ENCODE results near the gene PLXDC1.

DNA sequence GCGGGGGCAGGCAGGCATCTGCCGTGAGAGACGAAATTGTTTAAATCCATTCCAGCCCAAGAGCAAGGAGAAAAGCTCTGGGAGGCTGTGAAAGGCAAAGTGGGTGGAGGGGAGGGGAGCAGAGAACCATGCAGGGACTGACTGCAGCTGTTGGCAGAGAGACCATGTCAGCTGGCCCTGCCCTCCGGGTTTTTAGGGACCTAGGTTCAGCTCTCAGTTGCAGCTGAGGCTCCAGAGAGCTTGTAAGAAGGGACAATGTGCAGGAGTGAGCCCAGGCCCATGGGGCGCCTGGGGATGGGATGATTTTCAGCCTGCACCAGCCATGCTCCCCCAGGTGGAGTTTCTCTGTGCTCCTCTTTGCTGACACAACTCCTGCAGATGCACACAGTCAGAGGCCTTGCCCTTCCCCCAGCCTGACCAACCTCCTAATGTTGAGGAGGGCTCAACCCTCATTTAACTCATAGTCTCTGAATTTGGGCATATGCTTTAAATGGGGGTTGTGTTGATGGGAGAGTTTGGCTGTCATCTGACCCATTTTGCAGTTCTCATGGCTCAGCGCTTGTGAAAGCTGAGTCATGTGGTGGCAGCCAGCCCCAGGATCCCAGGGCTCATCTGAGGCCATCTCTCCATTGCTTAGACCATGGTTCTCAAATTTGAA, 70.9 kb downstream of the PLXDC1 start:
- TF ChIP-seq, protein P1, sequence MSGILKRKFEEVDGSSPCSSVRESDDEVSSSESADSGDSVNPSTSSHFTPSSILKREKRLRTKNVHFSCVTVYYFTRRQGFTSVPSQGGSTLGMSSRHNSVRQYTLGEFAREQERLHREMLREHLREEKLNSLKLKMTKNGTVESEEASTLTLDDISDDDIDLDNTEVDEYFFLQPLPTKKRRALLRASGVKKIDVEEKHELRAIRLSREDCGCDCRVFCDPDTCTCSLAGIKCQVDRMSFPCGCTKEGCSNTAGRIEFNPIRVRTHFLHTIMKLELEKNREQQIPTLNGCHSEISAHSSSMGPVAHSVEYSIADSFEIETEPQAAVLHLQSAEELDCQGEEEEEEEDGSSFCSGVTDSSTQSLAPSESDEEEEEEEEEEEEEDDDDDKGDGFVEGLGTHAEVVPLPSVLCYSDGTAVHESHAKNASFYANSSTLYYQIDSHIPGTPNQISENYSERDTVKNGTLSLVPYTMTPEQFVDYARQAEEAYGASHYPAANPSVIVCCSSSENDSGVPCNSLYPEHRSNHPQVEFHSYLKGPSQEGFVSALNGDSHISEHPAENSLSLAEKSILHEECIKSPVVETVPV (CRISPR knock-in tag; IDR thresholded peaks at IDR 0.05): no peak
- TF ChIP-seq, protein P2, sequence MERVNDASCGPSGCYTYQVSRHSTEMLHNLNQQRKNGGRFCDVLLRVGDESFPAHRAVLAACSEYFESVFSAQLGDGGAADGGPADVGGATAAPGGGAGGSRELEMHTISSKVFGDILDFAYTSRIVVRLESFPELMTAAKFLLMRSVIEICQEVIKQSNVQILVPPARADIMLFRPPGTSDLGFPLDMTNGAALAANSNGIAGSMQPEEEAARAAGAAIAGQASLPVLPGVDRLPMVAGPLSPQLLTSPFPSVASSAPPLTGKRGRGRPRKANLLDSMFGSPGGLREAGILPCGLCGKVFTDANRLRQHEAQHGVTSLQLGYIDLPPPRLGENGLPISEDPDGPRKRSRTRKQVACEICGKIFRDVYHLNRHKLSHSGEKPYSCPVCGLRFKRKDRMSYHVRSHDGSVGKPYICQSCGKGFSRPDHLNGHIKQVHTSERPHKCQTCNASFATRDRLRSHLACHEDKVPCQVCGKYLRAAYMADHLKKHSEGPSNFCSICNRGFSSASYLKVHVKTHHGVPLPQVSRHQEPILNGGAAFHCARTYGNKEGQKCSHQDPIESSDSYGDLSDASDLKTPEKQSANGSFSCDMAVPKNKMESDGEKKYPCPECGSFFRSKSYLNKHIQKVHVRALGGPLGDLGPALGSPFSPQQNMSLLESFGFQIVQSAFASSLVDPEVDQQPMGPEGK (CRISPR knock-in tag; IDR thresholded peaks at IDR 0.05; ENCODE audit: borderline replicate concordance): no peak
- no peak for TF ChIP-seq ZNF565 (CRISPR knock-in tag; conservative IDR thresholded peaks at IDR 0.05; ENCODE audit: low read depth)
- TF ChIP-seq TCF4 (CRISPR knock-in tag; IDR thresholded peaks at IDR 0.05; ENCODE audit: borderline replicate concordance): no peak
- TF ChIP-seq, protein P3, sequence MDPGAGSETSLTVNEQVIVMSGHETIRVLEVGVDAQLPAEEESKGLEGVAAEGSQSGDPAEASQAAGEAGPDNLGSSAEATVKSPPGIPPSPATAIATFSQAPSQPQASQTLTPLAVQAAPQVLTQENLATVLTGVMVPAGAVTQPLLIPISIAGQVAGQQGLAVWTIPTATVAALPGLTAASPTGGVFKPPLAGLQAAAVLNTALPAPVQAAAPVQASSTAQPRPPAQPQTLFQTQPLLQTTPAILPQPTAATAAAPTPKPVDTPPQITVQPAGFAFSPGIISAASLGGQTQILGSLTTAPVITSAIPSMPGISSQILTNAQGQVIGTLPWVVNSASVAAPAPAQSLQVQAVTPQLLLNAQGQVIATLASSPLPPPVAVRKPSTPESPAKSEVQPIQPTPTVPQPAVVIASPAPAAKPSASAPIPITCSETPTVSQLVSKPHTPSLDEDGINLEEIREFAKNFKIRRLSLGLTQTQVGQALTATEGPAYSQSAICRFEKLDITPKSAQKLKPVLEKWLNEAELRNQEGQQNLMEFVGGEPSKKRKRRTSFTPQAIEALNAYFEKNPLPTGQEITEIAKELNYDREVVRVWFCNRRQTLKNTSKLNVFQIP (CRISPR knock-in tag; IDR thresholded peaks at IDR 0.05; ENCODE audit: borderline replicate concordance, low read depth): no peak
- TF ChIP-seq, protein P4, sequence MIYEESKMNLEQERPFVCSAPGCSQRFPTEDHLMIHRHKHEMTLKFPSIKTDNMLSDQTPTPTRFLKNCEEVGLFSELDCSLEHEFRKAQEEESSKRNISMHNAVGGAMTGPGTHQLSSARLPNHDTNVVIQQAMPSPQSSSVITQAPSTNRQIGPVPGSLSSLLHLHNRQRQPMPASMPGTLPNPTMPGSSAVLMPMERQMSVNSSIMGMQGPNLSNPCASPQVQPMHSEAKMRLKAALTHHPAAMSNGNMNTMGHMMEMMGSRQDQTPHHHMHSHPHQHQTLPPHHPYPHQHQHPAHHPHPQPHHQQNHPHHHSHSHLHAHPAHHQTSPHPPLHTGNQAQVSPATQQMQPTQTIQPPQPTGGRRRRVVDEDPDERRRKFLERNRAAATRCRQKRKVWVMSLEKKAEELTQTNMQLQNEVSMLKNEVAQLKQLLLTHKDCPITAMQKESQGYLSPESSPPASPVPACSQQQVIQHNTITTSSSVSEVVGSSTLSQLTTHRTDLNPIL (CRISPR knock-in tag; IDR thresholded peaks at IDR 0.05; ENCODE audit: low read depth): no peak
- no peak for TF ChIP-seq RARB (CRISPR knock-in tag; IDR thresholded peaks at IDR 0.05)
- TF ChIP-seq ZFP3 (CRISPR knock-in tag; IDR thresholded peaks at IDR 0.05): no peak
- TF ChIP-seq ZNF8 (CRISPR knock-in tag; IDR thresholded peaks at IDR 0.05): no peak
- no peak for TF ChIP-seq SNAI2 (CRISPR knock-in tag; IDR thresholded peaks at IDR 0.05)
- TF ChIP-seq ZFP30 (CRISPR knock-in tag; IDR thresholded peaks at IDR 0.05): no peak
- TF ChIP-seq CSDC2 (CRISPR knock-in tag; IDR thresholded peaks at IDR 0.05): no peak
- TF ChIP-seq ISL1 (CRISPR knock-in tag; IDR thresholded peaks at IDR 0.05): no peak

Measured in SK-N-SH treated with all-trans-retinoic acid at 6 μM for 48 hours (cell line).